Breast epithelium (tissue), 3 donors: ENCODE measurements around the gene NUP205.

Source experiments
- POLR2AphosphoS5 ChIP-seq, 3 donors: sonication (generic); formaldehyde crosslinking; IDR thresholded peaks; one replicate each; pipeline ENCODE4 v1.6.1; 2017; ENCODE audit warnings: antibody characterized with exemption in 3 of 3
- TF ChIP-seq, protein P1 (sequence below), 3 donors: fragments of 450-650 bp; IDR thresholded peaks; one replicate each; pipeline ENCODE4 v1.5.1; 2016 to 2017; ENCODE audit warnings: antibody characterized with exemption in 3 of 3, mild to moderate bottlenecking in 3 of 3, moderate library complexity in 3 of 3

DNA sequence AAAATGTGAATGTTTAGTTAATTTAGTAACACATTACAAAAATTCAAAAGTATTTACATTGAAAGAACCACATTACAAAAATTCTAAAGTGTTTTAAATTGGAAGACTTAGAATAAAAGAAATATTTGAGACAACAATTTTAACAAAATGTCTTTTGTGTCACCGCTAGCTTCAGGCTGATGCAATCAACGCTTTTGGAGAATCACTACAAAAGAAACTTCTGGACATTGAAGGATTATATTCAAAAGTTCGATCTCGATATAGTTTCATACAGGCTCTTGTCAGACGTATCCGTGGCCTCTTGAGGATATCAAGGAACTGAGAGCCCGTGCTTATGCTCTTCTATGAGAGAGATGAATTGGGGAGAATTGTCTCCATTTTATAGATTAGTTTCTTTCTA, 90.5 kb downstream of the NUP205 start:
- TF ChIP-seq, protein P1, sequence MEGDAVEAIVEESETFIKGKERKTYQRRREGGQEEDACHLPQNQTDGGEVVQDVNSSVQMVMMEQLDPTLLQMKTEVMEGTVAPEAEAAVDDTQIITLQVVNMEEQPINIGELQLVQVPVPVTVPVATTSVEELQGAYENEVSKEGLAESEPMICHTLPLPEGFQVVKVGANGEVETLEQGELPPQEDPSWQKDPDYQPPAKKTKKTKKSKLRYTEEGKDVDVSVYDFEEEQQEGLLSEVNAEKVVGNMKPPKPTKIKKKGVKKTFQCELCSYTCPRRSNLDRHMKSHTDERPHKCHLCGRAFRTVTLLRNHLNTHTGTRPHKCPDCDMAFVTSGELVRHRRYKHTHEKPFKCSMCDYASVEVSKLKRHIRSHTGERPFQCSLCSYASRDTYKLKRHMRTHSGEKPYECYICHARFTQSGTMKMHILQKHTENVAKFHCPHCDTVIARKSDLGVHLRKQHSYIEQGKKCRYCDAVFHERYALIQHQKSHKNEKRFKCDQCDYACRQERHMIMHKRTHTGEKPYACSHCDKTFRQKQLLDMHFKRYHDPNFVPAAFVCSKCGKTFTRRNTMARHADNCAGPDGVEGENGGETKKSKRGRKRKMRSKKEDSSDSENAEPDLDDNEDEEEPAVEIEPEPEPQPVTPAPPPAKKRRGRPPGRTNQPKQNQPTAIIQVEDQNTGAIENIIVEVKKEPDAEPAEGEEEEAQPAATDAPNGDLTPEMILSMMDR (IDR thresholded peaks at IDR 0.05): no peak
- TF ChIP-seq POLR2AphosphoS5 (IDR thresholded peaks at IDR 0.05): no peak
